MCF 10A (cell line): ENCODE results near the gene SLX1B. TPM values are rescaled to one million over a fixed set of nuclear protein-coding genes. Genes with fewer than 3 reads are reported as not detected.
"Not testable (repeated sequence)": the region's sequence is repeated elsewhere in the genome, so short reads cannot be mapped to it uniquely, and the experiment has no call there.

Source experiments
- BruUV-seq: library from RNA; stranded (reverse); fragments of 400-500 nt; replicated peaks from 2 replicates; lab custom pipeline; 2021; lab: Mats Ljungman, UMichigan
- CTCF ChIA-PET: fragments of 300-600 bp; sonication (Branson Sonifier 250); formaldehyde crosslinking; extraction: SDS; loops from one replicate; lab custom pipeline; 2021; ENCODE audit warnings: antibody characterized with exemption, inconsistent platforms; lab: Yijun Ruan, JAX
- POLR2A ChIA-PET: fragments of 300-600, 350-650 bp; sonication (Branson Sonifier 250); formaldehyde crosslinking; extraction: SDS; loops from one replicate; lab custom pipeline; 2020; ENCODE audit warnings: antibody characterized with exemption, inconsistent platforms; lab: Yijun Ruan, JAX
- DNase-seq: peaks from one replicate; pipeline ENCODE4 v3.0.0-alpha.2; 2018; ENCODE audit not compliant: unreplicated experiment
- H3K27ac Mint-ChIP-seq: one replicate; pipeline ENCODE4 v1.8.0; 2022; ENCODE audit warnings: mild to moderate bottlenecking, low read depth, mixed read lengths; ENCODE audit not compliant: unreplicated experiment
- H3K27me3 Mint-ChIP-seq: one replicate; pipeline ENCODE4 v1.8.0; 2022; ENCODE audit warnings: mixed read lengths; ENCODE audit not compliant: insufficient read depth, unreplicated experiment
- H3K36me3 Mint-ChIP-seq: one replicate; pipeline ENCODE4 v1.8.0; 2022; ENCODE audit warnings: mild to moderate bottlenecking, moderate library complexity, mixed read lengths; ENCODE audit not compliant: insufficient read depth, unreplicated experiment
- H3K4me1 Mint-ChIP-seq: one replicate; pipeline ENCODE4 v1.8.0; 2022; ENCODE audit warnings: mixed read lengths; ENCODE audit not compliant: insufficient read depth, unreplicated experiment
- H3K4me3 Mint-ChIP-seq: one replicate; pipeline ENCODE4 v1.8.0; 2022; ENCODE audit warnings: mild to moderate bottlenecking, moderate library complexity, mixed read lengths; ENCODE audit not compliant: unreplicated experiment
- H3K9me3 Mint-ChIP-seq: one replicate; pipeline ENCODE4 v1.8.0; 2022; ENCODE audit warnings: mixed read lengths; ENCODE audit not compliant: unreplicated experiment
- intact Hi-C: fragments of 100-400 bp; cut with micrococcal nuclease; formaldehyde crosslinking; loops from 2 replicates; pipeline ENCODE4 v1.14.1; 2022
- total RNA-seq: library from RNA; stranded (reverse); gene quantifications from 2 replicates; pipeline ENCODE4 v1.2.3, GENCODE V29; 2022

Gene SLX1B
- total RNA-seq, 1 experiment from 2014 or later: 29.9 TPM

DNA sequence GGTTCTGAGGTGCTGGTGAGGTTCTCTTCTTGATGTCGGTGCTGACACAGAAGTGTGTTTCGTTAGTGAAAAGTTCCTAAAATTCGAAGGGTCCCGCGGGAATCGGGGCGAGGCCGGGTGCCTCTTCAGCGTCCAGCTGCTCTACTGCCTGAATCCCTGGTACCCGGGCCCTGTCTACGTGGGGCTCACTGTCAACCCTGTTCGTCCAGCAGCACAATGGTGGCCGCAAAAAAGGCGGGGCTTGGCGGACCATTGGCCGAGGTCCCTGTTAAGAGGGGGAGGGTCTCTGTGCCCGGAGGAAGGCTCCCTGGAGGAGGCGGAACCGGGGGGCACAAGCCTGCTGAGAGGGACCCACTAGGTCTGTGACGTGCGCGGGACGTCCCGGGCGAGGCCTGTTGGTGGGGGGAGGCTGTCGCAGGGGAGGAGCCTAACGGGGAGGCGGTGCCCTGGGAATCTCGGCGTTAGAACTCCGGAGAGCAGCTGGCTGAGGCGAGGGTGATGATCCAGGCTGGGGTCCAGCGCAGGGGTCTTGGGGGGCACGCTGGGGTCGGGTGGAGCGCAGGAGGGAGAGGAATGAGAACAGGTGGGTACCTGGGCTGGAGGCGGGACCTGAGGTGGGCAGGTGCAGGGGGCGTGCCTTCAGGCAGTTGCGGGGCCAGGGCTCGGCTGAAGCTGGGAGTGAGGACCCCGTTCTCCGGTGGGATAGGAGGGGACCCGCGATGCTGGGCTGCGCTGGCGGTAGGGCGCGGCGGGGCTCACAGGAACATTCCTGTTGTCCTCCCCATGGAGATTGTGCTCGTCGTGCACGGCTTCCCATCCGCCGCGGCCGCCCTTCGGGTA lies 11.9 kb downstream of the SLX1B start:
- CTCF ChIA-PET, POLR2A ChIA-PET, H3K36me3 Mint-ChIP-seq: not testable (repeated sequence)

DNA sequence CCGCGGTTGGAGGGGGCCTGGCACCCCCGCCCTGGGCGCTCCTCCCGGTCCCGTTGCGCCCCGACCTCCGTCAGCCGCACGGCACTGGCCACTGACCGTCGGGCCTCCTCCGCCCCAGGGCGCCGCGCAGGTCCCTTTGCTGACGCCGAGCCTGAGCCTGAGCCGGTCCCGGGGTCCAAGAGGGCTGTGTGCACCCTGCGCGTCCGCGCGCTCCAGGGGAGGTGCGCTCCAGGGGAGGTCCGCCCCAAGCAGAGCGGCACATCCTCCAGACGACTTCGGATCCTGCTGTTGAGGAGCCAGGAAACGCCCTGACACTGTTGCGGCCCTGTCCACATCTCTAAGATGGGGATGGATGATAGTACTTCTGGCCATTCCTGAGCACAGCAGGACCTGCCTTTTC lies 12.6 kb downstream of the SLX1B start:
- CTCF ChIA-PET, intact Hi-C loops, POLR2A ChIA-PET, H3K9me3 Mint-ChIP-seq, H3K4me3 Mint-ChIP-seq, H3K36me3 Mint-ChIP-seq, H3K27ac Mint-ChIP-seq, H3K27me3 Mint-ChIP-seq, DNase-seq, BruUV-seq, H3K4me1 Mint-ChIP-seq: not testable (repeated sequence)

More for the DNA sequence above, 11.9 kb downstream of the SLX1B start:
- H3K4me1 Mint-ChIP-seq, H3K9me3 Mint-ChIP-seq, intact Hi-C loops, DNase-seq, H3K27ac Mint-ChIP-seq, H3K27me3 Mint-ChIP-seq, H3K4me3 Mint-ChIP-seq, BruUV-seq: not testable (repeated sequence)

DNA sequence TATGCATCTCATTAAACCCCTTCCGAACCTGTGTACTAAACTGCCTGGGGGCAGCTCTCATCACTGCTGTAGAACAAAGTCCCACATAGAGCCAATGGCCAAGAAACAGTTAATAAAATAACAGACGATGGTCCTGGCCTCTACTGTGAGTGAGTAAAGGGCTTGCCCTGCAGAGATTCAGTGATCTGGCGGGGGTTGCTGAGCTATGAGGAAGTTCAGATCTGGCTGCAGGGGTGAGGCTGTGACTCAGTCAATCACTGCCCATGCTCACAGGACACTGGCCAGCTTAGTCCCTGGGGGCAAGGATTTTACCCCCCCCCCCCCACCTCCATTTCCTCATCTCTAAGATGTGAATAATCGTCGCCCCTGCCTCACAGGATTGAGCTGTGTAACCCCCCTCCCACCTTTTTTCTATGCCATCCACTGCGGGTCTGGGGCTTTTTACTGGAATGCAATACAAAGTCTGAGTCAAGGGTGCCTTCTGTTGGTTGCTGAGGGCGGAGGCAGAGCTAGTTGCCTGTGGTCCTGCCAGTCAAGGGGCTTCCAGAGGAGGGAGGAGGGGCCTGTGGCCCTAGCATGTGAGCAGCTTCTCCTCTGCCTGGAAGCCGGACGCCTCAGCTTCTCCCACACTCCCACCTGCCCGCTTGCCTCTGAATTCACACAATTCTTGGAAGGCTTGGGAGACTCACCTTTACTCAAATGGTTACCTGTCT lies 13.5 kb downstream of the SLX1B start:
- H3K27ac Mint-ChIP-seq, H3K4me1 Mint-ChIP-seq, BruUV-seq, DNase-seq, H3K9me3 Mint-ChIP-seq, intact Hi-C loops, H3K27me3 Mint-ChIP-seq, H3K36me3 Mint-ChIP-seq, CTCF ChIA-PET, H3K4me3 Mint-ChIP-seq, POLR2A ChIA-PET: not testable (repeated sequence)

DNA sequence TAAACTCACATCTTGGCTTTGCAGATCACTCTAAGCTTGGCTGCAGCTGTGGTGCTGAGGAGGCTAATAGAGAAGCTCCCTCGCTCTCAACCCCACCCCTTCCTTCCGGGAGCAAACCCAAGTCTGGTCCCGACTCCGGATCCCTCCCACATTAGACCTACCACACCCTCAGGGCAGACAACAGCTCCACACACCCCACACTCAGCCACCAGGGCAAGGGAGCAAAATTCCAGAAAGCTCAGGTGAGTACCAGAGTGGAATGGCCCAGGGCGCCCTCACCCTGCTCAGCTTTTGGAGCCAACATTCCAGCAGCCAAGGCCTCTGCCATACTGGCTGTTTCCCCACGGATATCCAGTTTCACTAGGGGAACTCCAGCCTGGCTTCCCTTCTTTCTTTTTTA lies 15.3 kb downstream of the SLX1B start:
- DNase-seq, H3K9me3 Mint-ChIP-seq, H3K4me1 Mint-ChIP-seq, BruUV-seq, POLR2A ChIA-PET, CTCF ChIA-PET, H3K27ac Mint-ChIP-seq, H3K36me3 Mint-ChIP-seq, H3K4me3 Mint-ChIP-seq, H3K27me3 Mint-ChIP-seq, intact Hi-C loops: not testable (repeated sequence)

DNA sequence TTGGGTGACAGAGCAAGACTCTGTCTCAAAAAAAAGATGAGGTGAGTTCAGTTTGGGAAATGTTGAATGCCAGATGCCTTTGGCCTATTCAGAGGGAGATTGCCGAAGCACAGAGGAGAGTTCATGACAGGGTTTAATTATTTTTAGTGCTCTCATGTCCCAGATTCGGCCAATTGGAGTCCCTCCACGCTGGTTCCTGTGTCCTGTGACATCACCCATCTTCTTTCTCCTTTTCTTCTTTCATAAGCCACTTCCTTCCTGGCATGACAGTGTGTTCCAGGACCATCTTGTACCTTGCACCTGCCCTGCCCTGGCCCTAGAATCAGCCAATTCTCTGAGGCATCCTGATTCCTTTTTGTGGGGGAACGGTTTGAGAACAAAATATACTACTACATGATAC lies 17.7 kb downstream of the SLX1B start:
- BruUV-seq, H3K36me3 Mint-ChIP-seq, H3K9me3 Mint-ChIP-seq: not testable (repeated sequence)

DNA sequence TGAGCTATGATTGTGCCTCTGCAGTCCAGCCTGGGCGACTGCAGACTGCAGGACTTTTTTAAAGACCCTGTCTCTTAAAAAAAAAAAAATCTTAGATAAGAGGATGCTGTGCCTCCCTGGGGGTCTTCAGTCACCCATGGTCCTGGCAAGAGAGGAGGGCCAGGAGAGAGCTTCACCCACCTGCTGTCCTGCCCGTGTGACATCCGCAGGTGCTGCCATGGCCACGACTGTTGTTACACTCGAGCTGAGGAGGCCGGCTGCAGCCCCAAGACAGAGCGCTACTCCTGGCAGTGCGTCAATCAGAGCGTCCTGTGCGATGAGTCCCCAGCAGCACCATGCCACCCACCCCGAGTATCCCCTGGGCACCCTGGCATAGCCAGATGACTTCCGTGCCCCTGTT lies 27.9 kb downstream of the SLX1B start:
- H3K36me3 Mint-ChIP-seq, H3K9me3 Mint-ChIP-seq, H3K27ac Mint-ChIP-seq, BruUV-seq, CTCF ChIA-PET, H3K27me3 Mint-ChIP-seq, H3K4me3 Mint-ChIP-seq, POLR2A ChIA-PET, intact Hi-C loops, DNase-seq, H3K4me1 Mint-ChIP-seq: not testable (repeated sequence)

More for the DNA sequence above, 17.7 kb downstream of the SLX1B start:
- H3K4me1 Mint-ChIP-seq, DNase-seq, POLR2A ChIA-PET, H3K4me3 Mint-ChIP-seq, H3K27me3 Mint-ChIP-seq, H3K27ac Mint-ChIP-seq, CTCF ChIA-PET, intact Hi-C loops: not testable (repeated sequence)

DNA sequence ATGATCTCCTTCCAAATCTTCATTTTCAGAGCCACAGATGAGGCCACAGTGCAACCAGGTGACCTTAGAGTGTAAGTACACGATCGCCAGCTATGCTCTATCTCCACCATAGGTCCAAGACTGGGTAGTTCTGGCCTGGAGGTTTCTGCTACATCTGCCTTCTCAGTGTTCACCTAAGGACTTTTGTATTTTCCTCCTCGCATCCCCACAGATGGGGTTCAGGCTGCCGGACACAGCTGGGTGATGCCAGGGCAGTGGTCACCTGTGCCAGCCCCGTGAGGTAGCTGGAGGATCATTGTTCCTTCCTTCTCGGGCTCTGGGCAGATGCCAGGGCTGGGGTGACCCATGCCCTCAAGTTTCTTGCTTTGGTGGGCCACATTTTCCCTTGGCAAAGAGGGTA lies 52.0 kb downstream of the SLX1B start, which contains the start of gene NPIPB12:
Gene NPIPB12, minus strand, starts transcription at position 101 of the 400 bp plus-strand sequence.
- intact Hi-C loops, H3K27me3 Mint-ChIP-seq, POLR2A ChIA-PET, CTCF ChIA-PET, BruUV-seq, H3K4me1 Mint-ChIP-seq, H3K9me3 Mint-ChIP-seq, H3K36me3 Mint-ChIP-seq, H3K27ac Mint-ChIP-seq, DNase-seq, H3K4me3 Mint-ChIP-seq: not testable (repeated sequence)
